GM12878 (cell line): ENCODE data around the gene GUCY2D. TPM values are rescaled to one million over a fixed set of nuclear protein-coding genes. Genes with fewer than 3 reads are reported as not detected.

Source experiments
- ATAC-seq: fragments of 200-7000 bp; cut with Tn5 transposase; 3 replicates; pipeline ENCODE4 v1.9.1; 2020; ENCODE audit warnings: mild to moderate bottlenecking, moderate library complexity
- BruUV-seq: library from RNA; stranded (reverse); fragments of 400-500 nt; replicated peaks from 2 replicates; lab custom pipeline; 2021; lab: Mats Ljungman, UMichigan
- CTCF ChIA-PET: fragments of 300-600 bp; sonication (Branson Sonifier 250); formaldehyde crosslinking; extraction: SDS; loops from one replicate; lab custom pipeline; 2021; ENCODE audit warnings: inconsistent platforms; lab: Yijun Ruan, JAX
- POLR2A ChIA-PET: fragments of 350-600 bp; formaldehyde crosslinking; extraction: SDS; loops from one replicate; lab custom pipeline; 2021; ENCODE audit warnings: inconsistent platforms; lab: Charles Lee
- RAD21 ChIA-PET: fragments of 300-600 bp; sonication (Branson Sonifier 250); formaldehyde crosslinking; loops from one replicate; lab custom pipeline; 2023; ENCODE audit warnings: antibody characterized with exemption; ENCODE audit not compliant: unreplicated experiment; lab: Charles Lee
- SMC1A ChIA-PET: fragments of 300-600 bp; sonication (Branson Sonifier 250); formaldehyde crosslinking; loops from one replicate; lab custom pipeline; 2023; ENCODE audit not compliant: unreplicated experiment, uncharacterized antibody; lab: Charles Lee
- DNase-seq: peaks from one replicate; pipeline ENCODE4 v3.0.0-alpha.2; 2011; ENCODE audit warnings: low read depth, low spot score
- FAIRE-seq: peaks from 3 replicates; lab custom pipeline; 2011; peaks lifted over from hg19 to GRCh38; lab: Jason Lieb, UNC
- H2AFZ ChIP-seq: 2 replicates; pipeline ENCODE4 v1.6.0; 2011; ENCODE audit warnings: low read depth, low read length, control low read depth; ENCODE audit not compliant: control insufficient read depth
- H3K27ac ChIP-seq: 2 replicates; pipeline ENCODE4 v1.5.1; 2011; ENCODE audit warnings: control low read depth; ENCODE audit not compliant: control insufficient read depth, insufficient read depth
- H3K27me3 ChIP-seq, 2 experiments: replicated peaks in 1 of 2; 2 replicates each; pipeline versions ENCODE4 v1.6.0 to v1.6.1; 2011; ENCODE audit warnings: low read length in 1 of 2; ENCODE audit not compliant: control insufficient read depth in 2 of 2, insufficient read depth in 2 of 2
- H3K36me3 ChIP-seq, 2 experiments: 2 replicates each; pipeline ENCODE4 v1.5.1; 2011; ENCODE audit warnings: low read length in 1 of 2; ENCODE audit not compliant: control insufficient read depth in 2 of 2, insufficient read depth in 2 of 2
- H3K4me1 ChIP-seq: 2 replicates; pipeline ENCODE4 v1.6.1; 2011; ENCODE audit warnings: mild to moderate bottlenecking, low read length, moderate library complexity, mixed read lengths; ENCODE audit not compliant: control insufficient read depth, insufficient read depth
- H3K4me2 ChIP-seq: 2 replicates; pipeline ENCODE4 v1.6.0; 2011; ENCODE audit warnings: control low read depth; ENCODE audit not compliant: control insufficient read depth, insufficient read depth
- H3K4me3 ChIP-seq: fragments of 200-600 bp; sonication (generic); 2 replicates; pipeline ENCODE4 v1.5.1; 2016
- H3K79me2 ChIP-seq: 2 replicates; pipeline ENCODE4 v1.6.0; 2011; ENCODE audit warnings: low read length; ENCODE audit not compliant: control insufficient read depth, insufficient read depth
- H3K9ac ChIP-seq: 2 replicates; pipeline ENCODE4 v1.8.0; 2011; ENCODE audit warnings: low read length, control low read depth, mixed read lengths; ENCODE audit not compliant: control insufficient read depth, insufficient read depth
- H3K9me3 ChIP-seq: replicated peaks from 3 replicates; pipeline ENCODE4 v1.5.1; 2011; ENCODE audit warnings: mild to moderate bottlenecking, low read length; ENCODE audit not compliant: control insufficient read depth, insufficient read depth
- H4K20me1 ChIP-seq: 2 replicates; pipeline ENCODE4 v1.6.0; 2011; ENCODE audit not compliant: control insufficient read depth, insufficient read depth
- BCLAF1 ChIP-seq: fragments of 450-650 bp; IDR thresholded peaks from 2 replicates; pipeline ENCODE4 v1.6.1; 2017; ENCODE audit warnings: antibody characterized with exemption, mild to moderate bottlenecking, moderate library complexity
- CHD4 ChIP-seq: fragments of 200-600 bp; sonication (generic); IDR thresholded peaks from 2 replicates; pipeline ENCODE4 v1.6.1; 2016; ENCODE audit warnings: mild to moderate bottlenecking
- ETV6 ChIP-seq, 2 experiments: fragments of 450-650 bp in 1 of 2; IDR thresholded peaks in 1 of 2; conservative IDR thresholded peaks in 1 of 2; 2 replicates each; pipeline ENCODE4 v1.6.1; 2014; ENCODE audit warnings: antibody characterized with exemption in 1 of 2, borderline replicate concordance in 1 of 2, low read depth in 1 of 2, mild to moderate bottlenecking in 1 of 2, moderate library complexity in 1 of 2
- MTA2 ChIP-seq: fragments of 450-650 bp; IDR thresholded peaks from 2 replicates; pipeline ENCODE4 v1.6.1; 2016; ENCODE audit warnings: low read depth, mild to moderate bottlenecking, moderate library complexity
- MYC ChIP-seq: IDR thresholded peaks from 2 replicates; pipeline ENCODE4 v1.6.1; 2011; ENCODE audit warnings: mild to moderate bottlenecking, low read length, moderate library complexity, inconsistent platforms; ENCODE audit not compliant: insufficient read depth, insufficient replicate concordance, insufficient read length, severe bottlenecking
- REST ChIP-seq: IDR thresholded peaks from 2 replicates; pipeline ENCODE4 v1.6.1; 2012; ENCODE audit warnings: mild to moderate bottlenecking, low read depth, low read length
- SP1 ChIP-seq: IDR thresholded peaks from one replicate; pipeline ENCODE4 v1.6.1; 2011; ENCODE audit warnings: low read depth, low read length
- TBL1XR1 ChIP-seq: IDR thresholded peaks from 2 replicates; pipeline ENCODE4 v1.6.1; 2012; ENCODE audit warnings: low read depth, low read length, improper control_type of control experiment
- ZBTB11 ChIP-seq: fragments of 450-650 bp; formaldehyde crosslinking; IDR thresholded peaks from 2 replicates; pipeline ENCODE4 v1.5.0; 2022; ENCODE audit warnings: mild to moderate bottlenecking, missing genetic modification characterization
- ZSCAN29 ChIP-seq: fragments of 450-650 bp; IDR thresholded peaks from 2 replicates; pipeline ENCODE4 v1.6.1; 2017; ENCODE audit warnings: mild to moderate bottlenecking, moderate library complexity
- ZZZ3 ChIP-seq: IDR thresholded peaks from 2 replicates; pipeline ENCODE4 v1.6.1; 2011; ENCODE audit warnings: low read depth; ENCODE audit not compliant: control insufficient read depth, insufficient read length
- WGBS: methylation state at CpG from one replicate; pipeline ENCODE4 v1.1.6; 2016; ENCODE audit warnings: low lambda C conversion rate; ENCODE audit not compliant: insufficient replicate concordance, insufficient coverage; ENCODE audit errors: missing lambda C conversion rate; 5-methylcytosine and 5-hydroxymethylcytosine counted together
- in situ Hi-C: fragments of 300-500 bp; cut with MboI; formaldehyde crosslinking; loops from 9 replicates; pipeline ENCODE4 v1.14.3; 2018; ENCODE audit warnings: mixed read lengths
- intact Hi-C: fragments of 100-400 bp; cut with micrococcal nuclease; formaldehyde crosslinking; loops from one replicate; pipeline ENCODE4 v1.14.2; 2022; ENCODE audit not compliant: unreplicated experiment
- polyA plus RNA-seq, 11 experiments: library from polyadenylated mRNA; depleted of rRNA in 4 of 11; unstranded in 6 of 11; stranded (reverse) in 5 of 11; fragments of >200 nt; fragmentation: Nextera tagmentation in 4 of 11; fragmentation: Illumina TruSeq in 1 of 11; extraction: Ambion mirVana in 4 of 11; extraction: Trizol in 1 of 11; gene quantifications; 1 replicate in 1 of 11; 2 replicates in 10 of 11; pipeline versions ENCODE4 v1.2.1 to v1.2.3, GENCODE V29; 2011 to 2016; ENCODE audit warnings: inconsistent platforms in 2 of 11, missing spikeins in 2 of 11, low read depth in 1 of 11
- total RNA-seq, 4 experiments: library from RNA; depleted of rRNA in 3 of 4; stranded (reverse); fragments of >200 nt in 3 of 4; fragmentation: Illumina TruSeq in 1 of 4; extraction: Trizol in 1 of 4; gene quantifications; 2 replicates each; pipeline versions ENCODE4 v1.2.1 to v1.2.3, GENCODE V29; 2013 to 2021

GUCY2D gene
- total and polyA plus RNA-seq, 10 of the 15 experiments (the other 5 are each of a cell fraction or from before 2014, with no cell fraction given), result not detected

- no peaks in the 10 kb centered on the region for H3K79me2 ChIP-seq
- FAIRE-seq, result no peak
- H3K27me3 ChIP-seq, result peaks cover 4 to 6% of the 10 kb centered on the region in 2 experiments
- no peaks in the 10 kb centered on the region for H4K20me1 ChIP-seq
- no peak for DNase-seq
- H3K4me1 ChIP-seq, result no peaks in the 10 kb centered on the region
- in situ Hi-C loops, result no loop called here
- CTCF ChIA-PET, result interaction anchor here (2.3 to 4.7 kb wide), 2 partner anchors 7 to 11 kb away, joined by 11 to 52 read pairs; no protein-coding TSS in a partner anchor
- intact Hi-C loops, result no loop called here
- POLR2A ChIA-PET, result no interaction called here
- no TSS peak for BruUV-seq
- SMC1A ChIA-PET, result interaction anchor here (1.1 kb wide), 1 partner anchor 13 kb away, joined by 5 read pairs; no protein-coding TSS in a partner anchor
- no peak overlapping the region for H3K4me3 ChIP-seq
- no peak overlapping the region for H3K4me2 ChIP-seq
- RAD21 ChIA-PET, result no interaction called here
- no peak overlapping the region for H3K9ac ChIP-seq
- TF ChIP-seq TBL1XR1 (no peak), ZBTB11 (CRISPR knock-in tag) (no peak), MYC (no peak), BCLAF1 (no peak), ETV6 (conservative IDR thresholded peaks at IDR 0.05 in 1 of 2, IDR thresholded peaks at IDR 0.05 in 1 of 2; ENCODE audit: borderline replicate concordance in 1 of 2, low read depth in 1 of 2) (no peak), ZSCAN29 (no peak), REST (no peak), CHD4 (no peak), MTA2 (no peak), SP1 (no peak), ZZZ3 (no peak)
- no peak for ATAC-seq
- no peaks in the 10 kb centered on the region for H3K9me3 ChIP-seq
- H3K36me3 ChIP-seq, result no peaks in the 10 kb centered on the region
- H2AFZ ChIP-seq, result no peak overlapping the region
- WGBS, result 13% methylated on average over 4 of the region's 4 CpGs
- H3K27ac ChIP-seq, result no peak overlapping the region
These were observed 65.4 kb downstream of the GUCY2D start for GRCh38 chr17:8067806-8068205.
